GM12878 (cell line): ENCODE measurements around the gene ATRNL1. TPM values are rescaled to one million over a fixed set of nuclear protein-coding genes. Genes with fewer than 3 reads are reported as not detected.

Experiments
- ATAC-seq: fragments of 200-7000 bp; cut with Tn5 transposase; 3 replicates; pipeline ENCODE4 v1.9.1; 2020; ENCODE audit warnings: mild to moderate bottlenecking, moderate library complexity
- BruUV-seq: library from RNA; stranded (reverse); fragments of 400-500 nt; replicated peaks from 2 replicates; lab custom pipeline; 2021; lab: Mats Ljungman, UMichigan
- CTCF ChIA-PET: fragments of 300-600 bp; sonication (Branson Sonifier 250); formaldehyde crosslinking; extraction: SDS; loops from one replicate; lab custom pipeline; 2021; ENCODE audit warnings: inconsistent platforms; lab: Yijun Ruan, JAX
- POLR2A ChIA-PET: fragments of 350-600 bp; formaldehyde crosslinking; extraction: SDS; loops from one replicate; lab custom pipeline; 2021; ENCODE audit warnings: inconsistent platforms; lab: Charles Lee
- RAD21 ChIA-PET: fragments of 300-600 bp; sonication (Branson Sonifier 250); formaldehyde crosslinking; loops from one replicate; lab custom pipeline; 2023; ENCODE audit warnings: antibody characterized with exemption; ENCODE audit not compliant: unreplicated experiment; lab: Charles Lee
- SMC1A ChIA-PET: fragments of 300-600 bp; sonication (Branson Sonifier 250); formaldehyde crosslinking; loops from one replicate; lab custom pipeline; 2023; ENCODE audit not compliant: unreplicated experiment, uncharacterized antibody; lab: Charles Lee
- DNase-seq: peaks from one replicate; pipeline ENCODE4 v3.0.0-alpha.2; 2011; ENCODE audit warnings: low read depth, low spot score
- FAIRE-seq: peaks from 3 replicates; lab custom pipeline; 2011; peaks lifted over from hg19 to GRCh38; lab: Jason Lieb, UNC
- H2AFZ ChIP-seq: 2 replicates; pipeline ENCODE4 v1.6.0; 2011; ENCODE audit warnings: low read depth, low read length, control low read depth; ENCODE audit not compliant: control insufficient read depth
- H3K27ac ChIP-seq: 2 replicates; pipeline ENCODE4 v1.5.1; 2011; ENCODE audit warnings: control low read depth; ENCODE audit not compliant: control insufficient read depth, insufficient read depth
- H3K27me3 ChIP-seq, 2 experiments: replicated peaks in 1 of 2; 2 replicates each; pipeline versions ENCODE4 v1.6.0 to v1.6.1; 2011; ENCODE audit warnings: low read length in 1 of 2; ENCODE audit not compliant: control insufficient read depth in 2 of 2, insufficient read depth in 2 of 2
- H3K36me3 ChIP-seq, 2 experiments: 2 replicates each; pipeline ENCODE4 v1.5.1; 2011; ENCODE audit warnings: low read length in 1 of 2; ENCODE audit not compliant: control insufficient read depth in 2 of 2, insufficient read depth in 2 of 2
- H3K4me1 ChIP-seq: 2 replicates; pipeline ENCODE4 v1.6.1; 2011; ENCODE audit warnings: mild to moderate bottlenecking, low read length, moderate library complexity, mixed read lengths; ENCODE audit not compliant: control insufficient read depth, insufficient read depth
- H3K4me2 ChIP-seq: 2 replicates; pipeline ENCODE4 v1.6.0; 2011; ENCODE audit warnings: control low read depth; ENCODE audit not compliant: control insufficient read depth, insufficient read depth
- H3K4me3 ChIP-seq: fragments of 200-600 bp; sonication (generic); 2 replicates; pipeline ENCODE4 v1.5.1; 2016
- H3K79me2 ChIP-seq: 2 replicates; pipeline ENCODE4 v1.6.0; 2011; ENCODE audit warnings: low read length; ENCODE audit not compliant: control insufficient read depth, insufficient read depth
- H3K9ac ChIP-seq: 2 replicates; pipeline ENCODE4 v1.8.0; 2011; ENCODE audit warnings: low read length, control low read depth, mixed read lengths; ENCODE audit not compliant: control insufficient read depth, insufficient read depth
- H3K9me3 ChIP-seq: replicated peaks from 3 replicates; pipeline ENCODE4 v1.5.1; 2011; ENCODE audit warnings: mild to moderate bottlenecking, low read length; ENCODE audit not compliant: control insufficient read depth, insufficient read depth
- H4K20me1 ChIP-seq: 2 replicates; pipeline ENCODE4 v1.6.0; 2011; ENCODE audit not compliant: control insufficient read depth, insufficient read depth
- ASH2L ChIP-seq: fragments of 300-600, 200-600 bp; sonication (generic); IDR thresholded peaks from 2 replicates; pipeline ENCODE4 v1.6.1; 2017; ENCODE audit warnings: low read depth, mild to moderate bottlenecking, borderline replicate concordance
- EED ChIP-seq: sonication (generic); IDR thresholded peaks from 2 replicates; pipeline ENCODE4 v1.6.1; 2016; ENCODE audit warnings: antibody characterized with exemption, low read depth
- EGR1 ChIP-seq, 2 experiments: IDR thresholded peaks; 1 replicate in 1 of 2; 2 replicates in 1 of 2; pipeline ENCODE4 v1.6.1; 2011 to 2012; ENCODE audit warnings: low read depth in 2 of 2, low read length in 2 of 2, borderline replicate concordance in 1 of 2, mild to moderate bottlenecking in 1 of 2, moderate library complexity in 1 of 2
- GATAD2B ChIP-seq: fragments of 450-650 bp; conservative IDR thresholded peaks from 2 replicates; pipeline ENCODE4 v1.6.1; 2017; ENCODE audit warnings: low read depth, mild to moderate bottlenecking, moderate library complexity
- POLR2AphosphoS2 ChIP-seq: IDR thresholded peaks from 2 replicates; pipeline ENCODE4 v1.6.1; 2011; ENCODE audit warnings: low read depth, mild to moderate bottlenecking, low read length, improper control_type of control experiment, moderate library complexity
- SREBF2 ChIP-seq: IDR thresholded peaks from 2 replicates; pipeline ENCODE4 v1.6.1; 2012; ENCODE audit warnings: mild to moderate bottlenecking, low read length
- SUZ12 ChIP-seq: fragments of 200-600 bp; sonication (generic); IDR thresholded peaks from one replicate; pipeline ENCODE4 v1.6.1; 2018; ENCODE audit warnings: antibody characterized with exemption, mild to moderate bottlenecking; ENCODE audit not compliant: unreplicated experiment
- TCF3 ChIP-seq: IDR thresholded peaks from 2 replicates; pipeline ENCODE4 v1.6.1; 2012; ENCODE audit warnings: low read depth, mild to moderate bottlenecking, low read length, borderline replicate concordance; ENCODE audit not compliant: insufficient read depth
- USF1 ChIP-seq: IDR thresholded peaks from 2 replicates; pipeline ENCODE4 v1.6.1; 2011; ENCODE audit warnings: borderline replicate concordance, low read depth, mild to moderate bottlenecking, moderate library complexity, mixed read lengths, low read length; ENCODE audit not compliant: insufficient read depth; ENCODE audit errors: extremely low read length
- ZBTB4 ChIP-seq: fragments of 450-650 bp; formaldehyde crosslinking; IDR thresholded peaks from 2 replicates; pipeline ENCODE4 v1.4.0; 2022; ENCODE audit warnings: mild to moderate bottlenecking, moderate library complexity
- ZNF592 ChIP-seq: fragments of 450-650 bp; IDR thresholded peaks from 2 replicates; pipeline ENCODE4 v1.6.1; 2017; ENCODE audit warnings: mild to moderate bottlenecking, moderate library complexity
- ZNF622 ChIP-seq: fragments of 450-650 bp; IDR thresholded peaks from 2 replicates; pipeline ENCODE4 v1.6.1; 2017; ENCODE audit warnings: mild to moderate bottlenecking, inconsistent platforms
- WGBS: methylation state at CpG from one replicate; pipeline ENCODE4 v1.1.6; 2016; ENCODE audit warnings: low lambda C conversion rate; ENCODE audit not compliant: insufficient replicate concordance, insufficient coverage; ENCODE audit errors: missing lambda C conversion rate; 5-methylcytosine and 5-hydroxymethylcytosine counted together
- in situ Hi-C: fragments of 300-500 bp; cut with MboI; formaldehyde crosslinking; loops from 9 replicates; pipeline ENCODE4 v1.14.3; 2018; ENCODE audit warnings: mixed read lengths
- intact Hi-C: fragments of 100-400 bp; cut with micrococcal nuclease; formaldehyde crosslinking; loops from one replicate; pipeline ENCODE4 v1.14.2; 2022; ENCODE audit not compliant: unreplicated experiment
- polyA plus RNA-seq, 11 experiments: library from polyadenylated mRNA; depleted of rRNA in 4 of 11; unstranded in 6 of 11; stranded (reverse) in 5 of 11; fragments of >200 nt; fragmentation: Nextera tagmentation in 4 of 11; fragmentation: Illumina TruSeq in 1 of 11; extraction: Ambion mirVana in 4 of 11; extraction: Trizol in 1 of 11; gene quantifications; 1 replicate in 1 of 11; 2 replicates in 10 of 11; pipeline versions ENCODE4 v1.2.1 to v1.2.3, GENCODE V29; 2011 to 2016; ENCODE audit warnings: inconsistent platforms in 2 of 11, missing spikeins in 2 of 11, low read depth in 1 of 11
- total RNA-seq, 4 experiments: library from RNA; depleted of rRNA in 3 of 4; stranded (reverse); fragments of >200 nt in 3 of 4; fragmentation: Illumina TruSeq in 1 of 4; extraction: Trizol in 1 of 4; gene quantifications; 2 replicates each; pipeline versions ENCODE4 v1.2.1 to v1.2.3, GENCODE V29; 2013 to 2021

The ATRNL1 gene
- total and polyA plus RNA-seq, 10 of the 15 experiments (the other 5 are each of a cell fraction or from before 2014, with no cell fraction given), result 0.03 to 1.4 (median 0.34) TPM

- DNase-seq, result no peak
- RAD21 ChIA-PET, result no interaction called here
- Histone ChIP-seq H4K20me1 (no peaks in the 10 kb centered on the region), H3K4me1 (no peaks in the 10 kb centered on the region), H3K4me3 (no peak overlapping the region), H2AFZ (no peak overlapping the region), H3K9ac (no peak overlapping the region), H3K9me3 (no peaks in the 10 kb centered on the region), H3K4me2 (no peak overlapping the region), H3K27ac (no peak overlapping the region), H3K79me2 (no peaks in the 10 kb centered on the region), H3K27me3 (no peaks in the 10 kb centered on the region; a peak in 1 of 4 replicates), H3K36me3 (no peaks in the 10 kb centered on the region)
- SMC1A ChIA-PET, result interaction anchor here (1.0 kb wide), 1 partner anchor 49 kb away, joined by 3 read pairs; no protein-coding TSS in a partner anchor
- in situ Hi-C loops (no loop called here), intact Hi-C loops (no loop called here)
- no peak for ATAC-seq
- FAIRE-seq, result no peak
- no peak for TF ChIP-seq SUZ12
- TF ChIP-seq ZNF592, result no peak
- TF ChIP-seq EED, result no peak
- TF ChIP-seq USF1, result no peak
- no peak for TF ChIP-seq TCF3
- TF ChIP-seq POLR2AphosphoS2, result no peak
- no peak for TF ChIP-seq ZNF622
- no peak for TF ChIP-seq ASH2L
- no peak for TF ChIP-seq ZBTB4 (CRISPR knock-in tag)
- no peak for TF ChIP-seq EGR1 (IDR thresholded peaks at IDR 0.05; ENCODE audit: borderline replicate concordance in 1 of 2, low read depth in 2 of 2, low read length in 2 of 2)
- TF ChIP-seq SREBF2, result no peak
- no peak for TF ChIP-seq GATAD2B
- BruUV-seq, result no TSS peak
- CTCF ChIA-PET, result no interaction called here
- 0% methylated on average over 2 of the region's 2 CpGs for WGBS
- POLR2A ChIA-PET, result no interaction called here
Measured at GRCh38 chr10:115933098-115933497, 839.9 kb downstream of the ATRNL1 start.
